ENCODE measurements around the gene KIZ.

KIZ gene

GRCh38 chr20:21105429-21106170 lies 20.3 kb upstream of the KIZ start:
- no peak overlapping the region for H3K4me3 ChIP-seq (ENCODE audit: low read depth, low read length)
- no peak for TF ChIP-seq CTCF (IDR thresholded peaks at IDR 0.05; ENCODE audit: borderline replicate concordance, insufficient read depth, low read depth, low read length)

GRCh38 chr20:21106171-21107017 lies 19.5 kb upstream of the KIZ start, which contains the start of gene LINC00237:
TSS of gene LINC00237 (minus strand) at chr20:21106358.
- no peak for TF ChIP-seq CTCF (IDR thresholded peaks at IDR 0.05; ENCODE audit: borderline replicate concordance, insufficient read depth, low read depth, low read length)
- no peak within 1 kb of the TSS for H3K4me3 ChIP-seq (ENCODE audit: low read depth, low read length)

- TF ChIP-seq CTCF (IDR thresholded peaks at IDR 0.05; ENCODE audit: borderline replicate concordance, insufficient read depth, low read depth, low read length), result no peak
- no peak overlapping the region for H3K4me3 ChIP-seq (ENCODE audit: low read depth, low read length)
These were observed 16.7 kb upstream of the KIZ start for GRCh38 chr20:21109144-21109543.

- H3K4me3 ChIP-seq (ENCODE audit: low read depth, low read length), result no peak overlapping the region
- no peak for TF ChIP-seq CTCF (IDR thresholded peaks at IDR 0.05; ENCODE audit: borderline replicate concordance, insufficient read depth, low read depth, low read length)
These were observed 15.1 kb upstream of the KIZ start for GRCh38 chr20:21110811-21111210.

GRCh38 chr20:21111416-21111815 lies 14.5 kb upstream of the KIZ start:
- no peak overlapping the region for H3K4me3 ChIP-seq (ENCODE audit: low read depth, low read length)
- no peak for TF ChIP-seq CTCF (IDR thresholded peaks at IDR 0.05; ENCODE audit: borderline replicate concordance, insufficient read depth, low read depth, low read length)

GRCh38 chr20:21113697-21114096 lies 12.2 kb upstream of the KIZ start:
- no peak for TF ChIP-seq CTCF (IDR thresholded peaks at IDR 0.05; ENCODE audit: borderline replicate concordance, insufficient read depth, low read depth, low read length)
- H3K4me3 ChIP-seq (ENCODE audit: low read depth, low read length), result no peak overlapping the region

Measured in GM12875 (cell line).